ENCODE measurements around the gene NLRP13. TPM values are rescaled to one million over a fixed set of nuclear protein-coding genes. Genes with fewer than 3 reads are reported as not detected.
"Not testable (repeated sequence)": the region's sequence is repeated elsewhere in the genome, so short reads cannot be mapped to it uniquely, and the experiment has no call there.

The NLRP13 gene
- total RNA-seq, 1 donor from 2014 or later, result not detected

DNA sequence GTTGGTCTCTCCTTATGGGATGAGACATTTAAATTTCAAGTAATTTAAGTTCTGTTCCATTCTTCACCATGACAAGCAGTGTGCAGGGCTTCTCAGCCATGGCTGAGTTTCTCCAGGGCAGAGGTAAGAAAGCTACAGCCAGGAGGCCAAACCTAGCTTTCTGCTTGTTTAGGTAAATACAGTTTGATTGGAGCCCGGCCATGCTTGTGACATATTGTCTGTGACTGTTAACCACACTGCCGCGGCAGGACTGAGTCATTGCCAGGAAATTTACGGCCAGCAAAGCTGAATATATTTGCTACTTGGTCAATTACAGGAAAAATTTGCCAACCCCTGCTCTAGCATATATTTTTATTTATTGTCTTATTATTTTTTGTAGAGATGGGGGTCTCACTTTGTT lies 26.2 kb upstream of the NLRP13 start:
- TF ChIP-seq, protein P1, sequence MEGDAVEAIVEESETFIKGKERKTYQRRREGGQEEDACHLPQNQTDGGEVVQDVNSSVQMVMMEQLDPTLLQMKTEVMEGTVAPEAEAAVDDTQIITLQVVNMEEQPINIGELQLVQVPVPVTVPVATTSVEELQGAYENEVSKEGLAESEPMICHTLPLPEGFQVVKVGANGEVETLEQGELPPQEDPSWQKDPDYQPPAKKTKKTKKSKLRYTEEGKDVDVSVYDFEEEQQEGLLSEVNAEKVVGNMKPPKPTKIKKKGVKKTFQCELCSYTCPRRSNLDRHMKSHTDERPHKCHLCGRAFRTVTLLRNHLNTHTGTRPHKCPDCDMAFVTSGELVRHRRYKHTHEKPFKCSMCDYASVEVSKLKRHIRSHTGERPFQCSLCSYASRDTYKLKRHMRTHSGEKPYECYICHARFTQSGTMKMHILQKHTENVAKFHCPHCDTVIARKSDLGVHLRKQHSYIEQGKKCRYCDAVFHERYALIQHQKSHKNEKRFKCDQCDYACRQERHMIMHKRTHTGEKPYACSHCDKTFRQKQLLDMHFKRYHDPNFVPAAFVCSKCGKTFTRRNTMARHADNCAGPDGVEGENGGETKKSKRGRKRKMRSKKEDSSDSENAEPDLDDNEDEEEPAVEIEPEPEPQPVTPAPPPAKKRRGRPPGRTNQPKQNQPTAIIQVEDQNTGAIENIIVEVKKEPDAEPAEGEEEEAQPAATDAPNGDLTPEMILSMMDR (IDR thresholded peaks at IDR 0.05), result no peak
- no peak for DNase-seq

DNA sequence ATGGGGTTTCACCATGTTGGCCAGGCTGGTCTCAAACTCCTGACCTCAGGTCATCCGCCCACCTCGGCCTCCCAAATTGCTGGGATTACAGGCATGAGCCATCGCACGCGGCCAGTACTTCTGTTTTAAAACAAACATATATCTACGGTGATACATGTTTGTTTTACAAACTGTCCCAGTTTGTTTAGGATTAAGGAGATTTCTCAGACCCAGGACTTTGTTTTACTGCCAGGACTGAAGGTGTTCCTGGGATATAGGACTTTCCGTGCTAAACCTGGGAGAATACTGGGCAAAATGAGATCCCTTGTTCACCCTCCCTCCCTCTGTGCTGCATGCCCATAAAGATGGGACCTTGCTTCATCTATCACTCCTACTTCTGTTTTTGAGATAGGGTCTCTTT lies 24.3 kb upstream of the NLRP13 start:
- no peak overlapping the region for H3K27ac ChIP-seq
- H3K27me3 ChIP-seq, result no peaks in the 10 kb centered on the region

More for the DNA sequence above, 26.2 kb upstream of the NLRP13 start:
- intact Hi-C loops (cut with DNase I), result no loop called here
- Histone ChIP-seq H3K4me3 (no peak overlapping the region), H3K27me3 (no peaks in the 10 kb centered on the region), H3K36me3 (no peaks in the 10 kb centered on the region), H3K9me3 (no peaks in the 10 kb centered on the region), H3K4me1 (no peaks in the 10 kb centered on the region), H3K27ac (no peak overlapping the region)
- ATAC-seq, result no peak

DNA sequence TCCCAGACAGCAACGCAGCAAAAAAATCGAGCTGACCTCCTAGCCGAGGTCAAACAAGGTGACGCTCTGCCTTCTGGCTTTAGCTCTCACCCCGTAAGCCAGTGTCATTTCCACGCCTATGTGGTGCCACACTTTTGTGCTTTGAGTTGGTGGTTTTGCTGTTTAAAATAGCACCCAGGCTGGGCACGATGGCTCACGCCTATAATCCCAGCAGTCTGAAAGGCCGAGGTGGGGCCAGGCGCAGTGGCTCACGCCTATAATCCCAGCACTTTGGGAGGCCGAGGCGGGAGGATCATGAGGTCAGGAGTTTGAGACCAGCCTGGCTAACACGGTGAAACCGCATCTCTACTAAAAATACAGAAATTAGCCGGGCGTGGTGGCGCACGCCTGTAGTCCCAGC lies 18.4 kb upstream of the NLRP13 start:
- H3K27ac ChIP-seq; H3K4me1 ChIP-seq; ATAC-seq; H3K27me3 ChIP-seq; H3K36me3 ChIP-seq; DNase-seq; intact Hi-C loops (cut with DNase I); H3K4me3 ChIP-seq; H3K9me3 ChIP-seq: not testable (repeated sequence)

More for the DNA sequence above, 24.3 kb upstream of the NLRP13 start:
- ATAC-seq, result no peak
- TF ChIP-seq, protein P1 (IDR thresholded peaks at IDR 0.05), result no peak
- no peak overlapping the region for H3K4me3 ChIP-seq
- H3K9me3 ChIP-seq, result no peaks in the 10 kb centered on the region
- DNase-seq, result no peak
- no peaks in the 10 kb centered on the region for H3K4me1 ChIP-seq
- intact Hi-C loops (cut with DNase I), result no loop called here
- no peaks in the 10 kb centered on the region for H3K36me3 ChIP-seq

DNA sequence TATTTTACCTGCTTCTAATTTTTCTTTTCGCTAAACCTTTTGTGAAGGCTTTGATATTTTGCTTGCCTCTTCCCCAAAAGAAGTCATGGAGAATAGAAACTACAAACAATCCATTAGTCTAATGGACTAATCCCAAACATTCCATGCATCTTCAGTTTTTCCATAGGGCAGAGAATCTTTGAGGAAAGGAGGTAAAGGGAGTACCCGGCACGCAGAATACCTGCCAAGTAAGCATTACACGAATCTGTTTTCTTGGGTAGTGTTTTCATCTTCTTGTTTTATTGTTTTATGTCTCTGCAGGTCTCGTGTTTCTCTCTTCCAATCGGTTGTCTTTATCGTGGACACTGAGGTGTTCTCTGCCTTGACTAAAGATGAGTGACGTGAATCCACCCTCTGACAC lies 15.4 kb upstream of the NLRP13 start, which contains the start of gene NLRP8:
TSS of gene NLRP8 (plus strand) at position 301 of the 400 bp plus-strand sequence.
- ATAC-seq (no peak), DNase-seq (no peak)
- Histone ChIP-seq H3K27ac (no peak within 1 kb of the TSS), H3K36me3 (no peaks in the 10 kb centered on the region), H3K9me3 (no peaks in the 10 kb centered on the region), H3K27me3 (no peaks in the 10 kb centered on the region), H3K4me3 (no peak within 1 kb of the TSS), H3K4me1 (no peaks in the 10 kb centered on the region)
- intact Hi-C loops (cut with DNase I), result no loop called here
- TF ChIP-seq, protein P1 (IDR thresholded peaks at IDR 0.05), result no peak

DNA sequence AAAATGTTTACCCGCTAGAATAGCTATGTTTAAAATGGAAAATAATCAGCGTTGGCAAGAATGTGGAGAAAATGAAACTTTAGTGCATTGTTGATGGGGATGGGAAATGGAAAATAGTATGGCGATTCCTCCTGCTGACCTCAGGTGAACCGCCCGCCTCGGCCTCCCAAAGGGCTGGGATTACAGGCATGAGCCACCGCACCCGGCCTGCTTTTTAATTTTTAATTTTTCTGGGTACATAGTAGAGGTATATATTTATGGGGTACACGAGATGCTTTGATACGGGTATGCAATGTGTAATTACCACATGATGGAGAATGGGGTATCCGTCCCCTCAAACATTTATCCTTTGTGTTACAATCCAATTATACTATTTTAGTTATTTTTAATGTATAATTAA lies 8.2 kb upstream of the NLRP13 start:
- ATAC-seq (no peak), DNase-seq (no peak)
- no peak overlapping the region for H3K4me3 ChIP-seq
- no peaks in the 10 kb centered on the region for H3K36me3 ChIP-seq
- no peaks in the 10 kb centered on the region for H3K4me1 ChIP-seq
- intact Hi-C loops (cut with DNase I), result no loop called here
- H3K27ac ChIP-seq, result no peak overlapping the region
- no peaks in the 10 kb centered on the region for H3K9me3 ChIP-seq
- TF ChIP-seq, protein P1 (IDR thresholded peaks at IDR 0.05), result no peak
- no peaks in the 10 kb centered on the region for H3K27me3 ChIP-seq

DNA sequence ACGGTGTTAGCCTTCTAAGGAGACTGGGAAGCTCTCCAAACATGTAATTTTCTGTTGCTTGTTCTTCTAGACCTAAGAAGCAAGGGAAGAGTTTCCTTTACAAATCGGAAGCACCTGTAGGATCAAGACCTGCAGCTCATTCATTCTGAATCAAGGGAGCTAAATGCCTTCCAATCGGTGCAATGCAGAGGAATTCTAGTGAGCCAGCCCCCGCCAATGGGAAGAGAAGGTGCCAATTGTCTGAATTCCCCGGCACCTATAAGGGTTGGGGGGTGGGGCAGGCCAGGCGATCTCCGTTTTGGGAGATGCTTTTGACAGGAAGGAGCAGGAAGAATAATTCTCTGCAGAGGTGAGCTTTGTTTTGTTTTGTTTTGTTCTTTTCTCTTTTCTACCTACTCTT lies 7.1 kb upstream of the NLRP13 start:
- Histone ChIP-seq H3K27ac (no peak overlapping the region), H3K9me3 (no peaks in the 10 kb centered on the region), H3K27me3 (no peaks in the 10 kb centered on the region), H3K36me3 (no peaks in the 10 kb centered on the region), H3K4me1 (no peaks in the 10 kb centered on the region), H3K4me3 (no peak overlapping the region)
- ATAC-seq (no peak), DNase-seq (no peak)
- TF ChIP-seq, protein P1 (IDR thresholded peaks at IDR 0.05), result no peak
- intact Hi-C loops (cut with DNase I), result no loop called here
